HepG2 (cell line): Measurements from ENCODE around the gene TRAPPC12. TPM values are rescaled to one million over a fixed set of nuclear protein-coding genes. Genes with fewer than 3 reads are reported as not detected.

ENCODE experiments used
- ATAC-seq: fragments of 200-7000 bp; cut with Tn5 transposase; 3 replicates; pipeline ENCODE4 v1.9.1; 2020; ENCODE audit warnings: mild to moderate bottlenecking, moderate library complexity
- BruUV-seq: library from RNA; stranded (reverse); fragments of 400-500 nt; replicated peaks from 2 replicates; lab custom pipeline; 2021; lab: Mats Ljungman, UMichigan
- CTCF ChIA-PET: fragments of 300-600 bp; formaldehyde crosslinking; extraction: SDS; loops from one replicate; lab custom pipeline; 2021; ENCODE audit warnings: low total read pairs, inconsistent platforms, low intra/inter-chr PET ratio; lab: Yijun Ruan, JAX
- POLR2A ChIA-PET: fragments of 350-600 bp; sonication (Branson Sonifier 250); formaldehyde crosslinking; loops from one replicate; lab custom pipeline; 2020; ENCODE audit warnings: antibody characterized with exemption, inconsistent platforms; lab: Yijun Ruan, JAX
- DNase-seq: peaks from one replicate; pipeline ENCODE4 v3.0.0-alpha.2; 2015; ENCODE audit warnings: low spot score
- FAIRE-seq: peaks from 3 replicates; lab custom pipeline; 2011; peaks lifted over from hg19 to GRCh38; lab: Jason Lieb, UNC
- H2AFZ ChIP-seq: one replicate; pipeline ENCODE4 v1.6.1; 2011; ENCODE audit warnings: low read length, inconsistent platforms
- H3K27ac ChIP-seq: fragments of 300-600 bp; 3 replicates; pipeline ENCODE4 v1.8.0; 2011; ENCODE audit warnings: mixed run types, mild to moderate bottlenecking, mixed read lengths, low read length, inconsistent platforms; ENCODE audit not compliant: insufficient read depth; ENCODE audit errors: extremely low read length
- H3K27me3 ChIP-seq, 2 experiments: fragments of 200-600 bp in 1 of 2; 2 replicates in 1 of 2; 3 replicates in 1 of 2; pipeline versions ENCODE4 v1.6.0 to v1.8.0; 2011; ENCODE audit warnings: low read length in 2 of 2, mild to moderate bottlenecking in 2 of 2, moderate library complexity in 2 of 2, inconsistent platforms in 1 of 2; ENCODE audit not compliant: insufficient read depth in 2 of 2, control insufficient read depth in 1 of 2
- H3K36me3 ChIP-seq, 2 experiments: fragments of 200-600 bp in 1 of 2; replicated peaks in 1 of 2; 2 replicates in 1 of 2; 3 replicates in 1 of 2; pipeline versions ENCODE4 v1.5.1 to v1.8.0; 2011; ENCODE audit warnings: low read length in 2 of 2, inconsistent platforms in 1 of 2; ENCODE audit not compliant: insufficient read depth in 2 of 2, control insufficient read depth in 1 of 2
- H3K4me1 ChIP-seq: 2 replicates; pipeline ENCODE4 v1.5.1; 2012; ENCODE audit warnings: low read length, inconsistent platforms; ENCODE audit not compliant: insufficient read depth
- H3K4me2 ChIP-seq: 2 replicates; pipeline ENCODE4 v1.6.0; 2011; ENCODE audit warnings: low read depth, low read length, inconsistent platforms
- H3K4me3 ChIP-seq, 3 experiments: fragments of 200-600 bp in 1 of 3; sonication (generic), shearing (Covaris generic) in 1 of 3; replicated peaks in 1 of 3; 2 replicates each; pipeline ENCODE4 v1.5.1; 2011 to 2016; ENCODE audit warnings: low read length in 3 of 3, inconsistent platforms in 2 of 3, low read depth in 2 of 3, mild to moderate bottlenecking in 2 of 3, control low read depth in 1 of 3, mixed read lengths in 1 of 3; ENCODE audit not compliant: insufficient read depth in 1 of 3
- H3K79me2 ChIP-seq: one replicate; pipeline ENCODE4 v1.6.1; 2011; ENCODE audit warnings: low read length, inconsistent platforms; ENCODE audit not compliant: insufficient read depth
- H3K9ac ChIP-seq: 2 replicates; pipeline ENCODE4 v1.6.0; 2011; ENCODE audit warnings: mild to moderate bottlenecking, low read depth, low read length, inconsistent platforms; ENCODE audit not compliant: insufficient read depth
- H3K9me3 ChIP-seq: 2 replicates; pipeline ENCODE4 v1.5.1; 2012; ENCODE audit warnings: mild to moderate bottlenecking, low read length
- H4K20me1 ChIP-seq: 2 replicates; pipeline ENCODE4 v1.6.0; 2011; ENCODE audit warnings: inconsistent platforms, mild to moderate bottlenecking, low read length, moderate library complexity; ENCODE audit not compliant: insufficient read depth
- RBM22 ChIP-seq: fragments of 200-400 bp; formaldehyde crosslinking; optimal IDR thresholded peaks from 2 replicates; pipeline ENCODE3; 2017; ENCODE audit warnings: mild to moderate bottlenecking, low read length, moderate library complexity
- SYNCRIP ChIP-seq: fragments of 200-400 bp; formaldehyde crosslinking; IDR thresholded peaks from 2 replicates; pipeline ENCODE4 v1.6.1; 2018; ENCODE audit warnings: mild to moderate bottlenecking, low read depth, low read length; ENCODE audit not compliant: insufficient read depth
- ZKSCAN5 ChIP-seq: sonication (generic); formaldehyde crosslinking; IDR thresholded peaks from 2 replicates; pipeline ENCODE4 v1.5.1; 2020; ENCODE audit warnings: mild to moderate bottlenecking, missing genetic modification reagents
- ZNF318 ChIP-seq: sonication (generic); formaldehyde crosslinking; IDR thresholded peaks from 2 replicates; pipeline ENCODE4 v1.4.0; 2020; ENCODE audit warnings: mild to moderate bottlenecking, missing genetic modification reagents
- ZNF800 ChIP-seq: sonication (generic); formaldehyde crosslinking; IDR thresholded peaks from 2 replicates; pipeline ENCODE4 v1.4.0; 2020; ENCODE audit warnings: missing genetic modification reagents
- WGBS: methylation state at CpG from one replicate; pipeline ENCODE4 v1.1.6; 2017; ENCODE audit warnings: low lambda C conversion rate; 5-methylcytosine and 5-hydroxymethylcytosine counted together
- in situ Hi-C: cut with HindIII; loops from 2 replicates; pipeline ENCODE4 v1.10.0; 2017; ENCODE audit warnings: low pct_unique_long_range_greater_than_20kb; ENCODE audit not compliant: extremely low pct_ligation_motif_present
- intact Hi-C: fragments of 100-400 bp; cut with micrococcal nuclease; formaldehyde crosslinking; loops from one replicate; pipeline ENCODE4 v1.10.0; 2022; ENCODE audit not compliant: unreplicated experiment
- polyA plus RNA-seq, 8 experiments: library from polyadenylated mRNA; depleted of rRNA in 3 of 8; stranded (reverse) in 7 of 8; unstranded in 1 of 8; fragments of >200 nt; fragmentation: Illumina TruSeq in 4 of 8; extraction: Trizol in 4 of 8; gene quantifications; 2 replicates each; pipeline versions ENCODE4 v1.2.1 to v1.2.3, GENCODE V29; 2011 to 2016; ENCODE audit warnings: low read depth in 4 of 8, missing spikeins in 1 of 8, mixed read lengths in 1 of 8; ENCODE audit not compliant: insufficient read depth in 1 of 8
- total RNA-seq, 5 experiments: library from RNA; depleted of rRNA; stranded (reverse); fragments of >200 nt; fragmentation: Illumina TruSeq; extraction: Trizol; gene quantifications; 2 replicates each; pipeline ENCODE4 v1.2.3, GENCODE V29; 2016; ENCODE audit warnings: low read depth in 1 of 5

TRAPPC12 gene
- total and polyA plus RNA-seq, 2 of the 13 experiments (the other 11 are each of a cell fraction or from before 2014, with no cell fraction given) = 46.4 to 97.7 TPM

- TF ChIP-seq ZNF800 (no peak), ZKSCAN5 (CRISPR knock-in tag) (no peak)
Observed at GRCh38 chr2:3428577-3428976, 49.1 kb downstream of the TRAPPC12 start (continued).

GRCh38 chr2:3429066-3429610 is 49.6 kb downstream of the TRAPPC12 start:
- ChIA-PET POLR2A (no interaction called here), CTCF (no interaction called here)
- Histone ChIP-seq H3K27me3 (no peaks in the 10 kb centered on the region), H4K20me1 (no peaks in the 10 kb centered on the region), H3K9ac (no peak overlapping the region), H3K4me3 (no peak overlapping the region), H3K27ac (no peak overlapping the region), H3K36me3 (peaks cover 32 to 67% of the 10 kb centered on the region in 2 experiments), H2AFZ (no peak overlapping the region), H3K9me3 (no peaks in the 10 kb centered on the region), H3K4me2 (no peak overlapping the region), H3K4me1 (peaks cover 1% of the 10 kb centered on the region), H3K79me2 (no peaks in the 10 kb centered on the region)
- BruUV-seq = no TSS peak
- WGBS = 96% methylated on average over 6 of the region's 6 CpGs
- TF ChIP-seq ZNF318 (CRISPR knock-in tag) = no peak
- TF ChIP-seq RBM22 = peak; percentile 68
- no peak for TF ChIP-seq SYNCRIP
- in situ Hi-C loops = no loop called here
- DNase-seq (no peak), FAIRE-seq (no peak), ATAC-seq (no peak)
- intact Hi-C loops = no loop called here
